ENCODE measurements around the gene LCN15.

Gene LCN15

GRCh38 chr9:136725612-136726011, 38.7 kb downstream of the LCN15 start:
- Histone ChIP-seq H3K79me2 (ENCODE audit: low read length) (peaks cover 51% of the 10 kb centered on the region), H3K4me2 (ENCODE audit: low read length) (no peak overlapping the region), H3K4me3 (ENCODE audit: low read length) (no peak overlapping the region), H3K4me1 (ENCODE audit: low read length) (peaks cover 19% of the 10 kb centered on the region), H4K20me1 (ENCODE audit: insufficient read depth, low read length) (peaks cover 65% of the 10 kb centered on the region), H2AFZ (ENCODE audit: low read depth, low read length) (no peak overlapping the region), H3K36me3 (replicated peaks; ENCODE audit: low read depth, low read length) (peaks cover 37% of the 10 kb centered on the region), H3K27ac (ENCODE audit: low read length) (no peak overlapping the region), H3K9ac (ENCODE audit: low read length) (no peak overlapping the region), H3K9me3 (ENCODE audit: insufficient read depth, low read length) (no peaks in the 10 kb centered on the region), H3K27me3 (ENCODE audit: low read depth, low read length) (no peaks in the 10 kb centered on the region)
- no peak for TF ChIP-seq EZH2phosphoT487 (IDR thresholded peaks at IDR 0.05; ENCODE audit: low read depth)
- TF ChIP-seq, protein P1, sequence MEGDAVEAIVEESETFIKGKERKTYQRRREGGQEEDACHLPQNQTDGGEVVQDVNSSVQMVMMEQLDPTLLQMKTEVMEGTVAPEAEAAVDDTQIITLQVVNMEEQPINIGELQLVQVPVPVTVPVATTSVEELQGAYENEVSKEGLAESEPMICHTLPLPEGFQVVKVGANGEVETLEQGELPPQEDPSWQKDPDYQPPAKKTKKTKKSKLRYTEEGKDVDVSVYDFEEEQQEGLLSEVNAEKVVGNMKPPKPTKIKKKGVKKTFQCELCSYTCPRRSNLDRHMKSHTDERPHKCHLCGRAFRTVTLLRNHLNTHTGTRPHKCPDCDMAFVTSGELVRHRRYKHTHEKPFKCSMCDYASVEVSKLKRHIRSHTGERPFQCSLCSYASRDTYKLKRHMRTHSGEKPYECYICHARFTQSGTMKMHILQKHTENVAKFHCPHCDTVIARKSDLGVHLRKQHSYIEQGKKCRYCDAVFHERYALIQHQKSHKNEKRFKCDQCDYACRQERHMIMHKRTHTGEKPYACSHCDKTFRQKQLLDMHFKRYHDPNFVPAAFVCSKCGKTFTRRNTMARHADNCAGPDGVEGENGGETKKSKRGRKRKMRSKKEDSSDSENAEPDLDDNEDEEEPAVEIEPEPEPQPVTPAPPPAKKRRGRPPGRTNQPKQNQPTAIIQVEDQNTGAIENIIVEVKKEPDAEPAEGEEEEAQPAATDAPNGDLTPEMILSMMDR (IDR thresholded peaks at IDR 0.05; ENCODE audit: low read depth, low read length) = no peak

DNA sequence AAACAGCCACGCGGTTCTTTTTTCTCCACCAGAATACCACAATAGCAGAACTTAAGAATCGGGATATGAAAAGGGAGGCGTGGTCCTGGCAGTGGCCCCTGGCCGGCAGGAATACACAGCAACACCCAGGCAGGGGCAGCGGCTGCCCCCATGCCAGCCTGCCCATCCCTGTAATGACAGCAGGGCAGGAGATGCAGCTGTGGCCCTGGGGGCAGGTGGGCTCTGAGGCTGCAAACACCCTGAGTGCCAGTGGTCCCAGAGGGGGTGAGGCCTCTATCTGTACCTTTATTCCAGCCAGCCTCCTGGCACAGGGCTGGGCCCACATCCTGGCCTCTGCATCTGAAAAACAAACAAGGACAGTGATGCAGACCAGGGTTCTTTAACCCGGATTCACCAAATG, 39.5 kb downstream of the LCN15 start:
- peaks cover 37% of the 10 kb centered on the region for H3K36me3 ChIP-seq (replicated peaks; ENCODE audit: low read depth, low read length)

DNA sequence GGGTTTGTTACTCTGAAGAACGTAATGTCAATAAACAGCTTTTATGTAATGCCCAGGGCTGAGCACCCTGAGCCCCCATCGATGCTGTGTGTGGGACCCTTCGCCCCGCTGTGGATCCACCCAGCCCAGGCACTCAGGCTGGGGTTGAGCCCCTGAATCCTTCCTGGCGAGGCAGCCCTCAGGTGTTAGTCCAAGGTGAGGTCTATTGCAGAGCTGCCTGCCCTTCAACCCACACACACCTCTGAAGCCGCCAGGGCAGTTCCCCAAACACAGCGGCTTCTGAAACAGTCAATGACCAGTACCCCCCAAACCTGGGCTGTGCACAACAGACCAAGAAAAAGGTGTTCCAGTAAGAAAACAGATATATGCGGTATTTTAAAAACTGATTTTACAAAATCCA, 40.3 kb downstream of the LCN15 start:
- no peaks in the 10 kb centered on the region for H3K27me3 ChIP-seq (ENCODE audit: low read depth, low read length)
- no peak overlapping the region for H3K9ac ChIP-seq (ENCODE audit: low read length)
- H3K9me3 ChIP-seq (ENCODE audit: insufficient read depth, low read length) = no peaks in the 10 kb centered on the region
- no peak overlapping the region for H3K4me2 ChIP-seq (ENCODE audit: low read length)
- H3K4me3 ChIP-seq (ENCODE audit: low read length) = no peak overlapping the region
- H3K4me1 ChIP-seq (ENCODE audit: low read length) = peaks cover 17% of the 10 kb centered on the region
- peaks cover 62% of the 10 kb centered on the region for H4K20me1 ChIP-seq (ENCODE audit: insufficient read depth, low read length)
- H3K27ac ChIP-seq (ENCODE audit: low read length) = no peak overlapping the region
- H3K36me3 ChIP-seq (replicated peaks; ENCODE audit: low read depth, low read length) = peaks cover 37% of the 10 kb centered on the region
- H3K79me2 ChIP-seq (ENCODE audit: low read length) = peaks cover 35% of the 10 kb centered on the region
- no peak for TF ChIP-seq EZH2phosphoT487 (IDR thresholded peaks at IDR 0.05; ENCODE audit: low read depth)
- TF ChIP-seq, protein P1 (IDR thresholded peaks at IDR 0.05; ENCODE audit: low read depth, low read length) = no peak
- no peak overlapping the region for H2AFZ ChIP-seq (ENCODE audit: low read depth, low read length)

More for the DNA sequence above, 39.5 kb downstream of the LCN15 start:
- no peak for TF ChIP-seq EZH2phosphoT487 (IDR thresholded peaks at IDR 0.05; ENCODE audit: low read depth)
- TF ChIP-seq, protein P1 (IDR thresholded peaks at IDR 0.05; ENCODE audit: low read depth, low read length) = no peak
- Histone ChIP-seq H3K79me2 (ENCODE audit: low read length) (peaks cover 43% of the 10 kb centered on the region), H3K9ac (ENCODE audit: low read length) (no peak overlapping the region), H3K9me3 (ENCODE audit: insufficient read depth, low read length) (no peaks in the 10 kb centered on the region), H3K4me3 (ENCODE audit: low read length) (no peak overlapping the region), H2AFZ (ENCODE audit: low read depth, low read length) (no peak overlapping the region), H3K4me2 (ENCODE audit: low read length) (no peak overlapping the region), H3K27ac (ENCODE audit: low read length) (no peak overlapping the region), H3K4me1 (ENCODE audit: low read length) (peaks cover 18% of the 10 kb centered on the region), H3K27me3 (ENCODE audit: low read depth, low read length) (no peaks in the 10 kb centered on the region), H4K20me1 (ENCODE audit: insufficient read depth, low read length) (peaks cover 62% of the 10 kb centered on the region)

GRCh38 chr9:136723362-136723976, 40.8 kb downstream of the LCN15 start:
- peaks cover 62% of the 10 kb centered on the region for H4K20me1 ChIP-seq (ENCODE audit: insufficient read depth, low read length)

More at GRCh38 chr9:136723362-136723976, 40.8 kb downstream of the LCN15 start:
- H3K27ac ChIP-seq (ENCODE audit: low read length) = no peak overlapping the region
- no peak overlapping the region for H2AFZ ChIP-seq (ENCODE audit: low read depth, low read length)
- H3K79me2 ChIP-seq (ENCODE audit: low read length) = peaks cover 30% of the 10 kb centered on the region
- H3K27me3 ChIP-seq (ENCODE audit: low read depth, low read length) = no peaks in the 10 kb centered on the region
- no peak overlapping the region for H3K4me3 ChIP-seq (ENCODE audit: low read length)
- peaks cover 17% of the 10 kb centered on the region for H3K4me1 ChIP-seq (ENCODE audit: low read length)
- H3K9me3 ChIP-seq (ENCODE audit: insufficient read depth, low read length) = no peaks in the 10 kb centered on the region
- H3K36me3 ChIP-seq (replicated peaks; ENCODE audit: low read depth, low read length) = peaks cover 37% of the 10 kb centered on the region
- no peak overlapping the region for H3K4me2 ChIP-seq (ENCODE audit: low read length)
- H3K9ac ChIP-seq (ENCODE audit: low read length) = no peak overlapping the region
- no peak for TF ChIP-seq EZH2phosphoT487 (IDR thresholded peaks at IDR 0.05; ENCODE audit: low read depth)
- TF ChIP-seq, protein P1 (IDR thresholded peaks at IDR 0.05; ENCODE audit: low read depth, low read length) = no peak

All from OCI-LY3 (cell line).